Activated CD8-positive, alpha-beta T cell treated with anti-CD3 and anti-CD28 coated beads for 36 hours (primary cell): ENCODE measurements around the gene NDFIP2. TPM values are rescaled to one million over a fixed set of nuclear protein-coding genes. Genes with fewer than 3 reads are reported as not detected.

Experiments
- ATAC-seq: fragments of 200-7000 bp; cut with Tn5 transposase; one replicate; pipeline ENCODE4 v1.10.0; 2021; ENCODE audit warnings: mild to moderate bottlenecking, moderate library complexity
- CTCF ChIA-PET: fragments of 350-600 bp; sonication (Branson Sonifier 250); formaldehyde crosslinking; loops from one replicate; lab custom pipeline; 2021; ENCODE audit warnings: antibody characterized with exemption; lab: Charles Lee
- POLR2A ChIA-PET: fragments of 350-600 bp; sonication (Branson Sonifier 250); formaldehyde crosslinking; loops from one replicate; lab custom pipeline; 2021; ENCODE audit warnings: antibody characterized with exemption; lab: Charles Lee
- DNase-seq: peaks from one replicate; pipeline ENCODE4 v3.0.0-alpha.2; 2020
- H3K27ac Mint-ChIP-seq: one replicate; pipeline ENCODE4 v1.8.0; 2021; ENCODE audit warnings: mild to moderate bottlenecking, mixed read lengths
- H3K27me3 Mint-ChIP-seq: one replicate; pipeline ENCODE4 v1.8.0; 2021; ENCODE audit warnings: mixed read lengths
- H3K36me3 Mint-ChIP-seq: one replicate; pipeline ENCODE4 v1.8.0; 2021; ENCODE audit warnings: low read depth, mixed read lengths
- H3K4me1 Mint-ChIP-seq: one replicate; pipeline ENCODE4 v1.8.0; 2021; ENCODE audit warnings: low read depth, mixed read lengths
- H3K4me3 Mint-ChIP-seq: one replicate; pipeline ENCODE4 v1.8.0; 2021; ENCODE audit warnings: mild to moderate bottlenecking, moderate library complexity, mixed read lengths
- H3K9me3 Mint-ChIP-seq: one replicate; pipeline ENCODE4 v1.8.0; 2021; ENCODE audit warnings: mixed read lengths
- intact Hi-C: fragments of 100-400 bp; cut with micrococcal nuclease; formaldehyde crosslinking; loops from one replicate; pipeline ENCODE4 v1.10.0; 2022
- total RNA-seq, 2 experiments: library from RNA; stranded (reverse); gene quantifications; one replicate each; pipeline ENCODE4 v1.2.3, GENCODE V29; 2021
- TF ChIP-seq, protein P1 (sequence below): fragments of 200-600 bp; IDR thresholded peaks from one replicate; pipeline ENCODE4 v1.8.0; 2022; ENCODE audit warnings: antibody characterized with exemption, mild to moderate bottlenecking

Gene NDFIP2
- total RNA-seq, 2 experiments from 2014 or later, result 67.4 to 69.1 TPM

DNA sequence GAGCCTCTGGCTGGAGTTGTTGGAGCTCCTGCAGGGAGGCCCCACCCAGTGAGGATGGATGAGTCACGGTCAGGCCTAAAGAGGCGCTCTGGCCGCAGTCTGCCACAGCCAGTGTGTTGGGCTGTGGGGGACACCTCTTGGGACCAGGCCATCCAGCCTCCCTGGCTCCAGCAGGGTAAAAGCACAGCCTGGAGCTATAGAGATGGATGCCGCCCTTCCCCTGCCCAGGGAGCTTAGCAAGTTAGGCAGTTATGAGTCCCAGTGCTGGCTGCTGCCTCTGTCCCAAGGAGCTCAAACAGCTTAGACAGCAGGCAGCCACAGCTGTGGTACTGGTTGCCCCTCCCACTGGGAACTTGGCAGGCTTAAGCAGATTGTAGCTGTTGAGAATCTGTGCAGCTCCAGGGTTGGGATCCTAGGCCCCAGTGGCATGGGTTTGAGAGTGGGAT, 100.9 kb downstream of the NDFIP2 start:
- ATAC-seq, result no peak
- Mint-ChIP-seq H3K27me3 (no peaks in the 10 kb centered on the region), H3K36me3 (peaks cover 1% of the 10 kb centered on the region), H3K4me1 (no peaks in the 10 kb centered on the region), H3K9me3 (peaks cover 12% of the 10 kb centered on the region), H3K4me3 (no peak overlapping the region), H3K27ac (no peak overlapping the region)
- no peak for DNase-seq
- intact Hi-C loops, result no loop called here
- TF ChIP-seq, protein P1, sequence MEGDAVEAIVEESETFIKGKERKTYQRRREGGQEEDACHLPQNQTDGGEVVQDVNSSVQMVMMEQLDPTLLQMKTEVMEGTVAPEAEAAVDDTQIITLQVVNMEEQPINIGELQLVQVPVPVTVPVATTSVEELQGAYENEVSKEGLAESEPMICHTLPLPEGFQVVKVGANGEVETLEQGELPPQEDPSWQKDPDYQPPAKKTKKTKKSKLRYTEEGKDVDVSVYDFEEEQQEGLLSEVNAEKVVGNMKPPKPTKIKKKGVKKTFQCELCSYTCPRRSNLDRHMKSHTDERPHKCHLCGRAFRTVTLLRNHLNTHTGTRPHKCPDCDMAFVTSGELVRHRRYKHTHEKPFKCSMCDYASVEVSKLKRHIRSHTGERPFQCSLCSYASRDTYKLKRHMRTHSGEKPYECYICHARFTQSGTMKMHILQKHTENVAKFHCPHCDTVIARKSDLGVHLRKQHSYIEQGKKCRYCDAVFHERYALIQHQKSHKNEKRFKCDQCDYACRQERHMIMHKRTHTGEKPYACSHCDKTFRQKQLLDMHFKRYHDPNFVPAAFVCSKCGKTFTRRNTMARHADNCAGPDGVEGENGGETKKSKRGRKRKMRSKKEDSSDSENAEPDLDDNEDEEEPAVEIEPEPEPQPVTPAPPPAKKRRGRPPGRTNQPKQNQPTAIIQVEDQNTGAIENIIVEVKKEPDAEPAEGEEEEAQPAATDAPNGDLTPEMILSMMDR, result no peak
- ChIA-PET CTCF (no interaction called here), POLR2A (interaction anchor here (0.6 kb wide), 1 partner anchor 1407 kb away, joined by 3 read pairs; no protein-coding TSS in a partner anchor)

DNA sequence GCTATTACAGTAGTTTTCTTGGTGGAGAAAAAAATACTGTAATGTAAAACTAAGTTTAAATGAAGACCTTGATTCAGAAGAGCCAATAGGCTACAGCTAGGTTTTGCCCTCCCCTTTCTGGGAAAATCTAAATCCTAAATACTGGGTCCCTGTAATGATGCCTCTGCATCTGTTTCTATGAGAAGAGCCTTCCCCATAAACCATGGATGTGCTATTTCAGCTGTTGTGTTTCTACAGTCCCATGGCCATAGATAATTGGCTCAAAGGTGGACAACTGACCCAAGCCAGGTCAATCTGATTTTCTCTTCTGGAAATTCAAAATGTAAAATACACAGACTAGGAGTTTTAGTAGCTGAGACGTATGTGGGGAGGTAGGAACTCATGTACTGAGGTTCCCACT, 101.9 kb downstream of the NDFIP2 start:
- no peak for DNase-seq
- no peak overlapping the region for H3K4me3 Mint-ChIP-seq
- H3K9me3 Mint-ChIP-seq, result peaks cover 3% of the 10 kb centered on the region
- ATAC-seq, result no peak
- no peaks in the 10 kb centered on the region for H3K36me3 Mint-ChIP-seq
- no peaks in the 10 kb centered on the region for H3K27me3 Mint-ChIP-seq
- no peaks in the 10 kb centered on the region for H3K4me1 Mint-ChIP-seq
- H3K27ac Mint-ChIP-seq, result no peak overlapping the region
- TF ChIP-seq, protein P1, result no peak
- ChIA-PET POLR2A (interaction anchor here (0.6 kb wide), 1 partner anchor 636 kb away, joined by 3 read pairs; no protein-coding TSS in a partner anchor), CTCF (no interaction called here)
- intact Hi-C loops, result no loop called here

DNA sequence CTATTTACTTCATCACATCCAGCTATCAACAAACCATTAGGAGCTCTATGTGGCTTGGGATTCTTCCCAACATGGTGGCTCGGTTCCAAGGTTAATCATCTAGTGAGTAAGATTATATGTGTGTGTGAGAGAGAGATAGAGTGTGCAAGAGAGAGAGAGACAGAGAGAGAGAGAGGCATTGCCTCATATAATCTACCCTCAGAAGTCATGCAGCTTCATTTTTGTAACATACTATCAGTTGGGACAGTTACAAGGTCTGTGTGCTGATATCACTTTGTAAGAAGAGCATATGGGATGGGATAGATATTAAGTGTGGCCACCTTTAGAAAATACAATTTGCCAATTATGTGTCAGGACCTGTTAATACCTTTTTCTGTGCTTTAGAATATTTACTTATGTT, 104.1 kb downstream of the NDFIP2 start:
- no peak overlapping the region for H3K27ac Mint-ChIP-seq
- intact Hi-C loops, result no loop called here
- no peaks in the 10 kb centered on the region for H3K27me3 Mint-ChIP-seq
- ATAC-seq, result no peak
- H3K36me3 Mint-ChIP-seq, result no peaks in the 10 kb centered on the region
- peaks cover 3% of the 10 kb centered on the region for H3K9me3 Mint-ChIP-seq
- CTCF ChIA-PET, result no interaction called here
- no peak for DNase-seq
- TF ChIP-seq, protein P1, result no peak
- no peak overlapping the region for H3K4me3 Mint-ChIP-seq
- POLR2A ChIA-PET, result no interaction called here
- H3K4me1 Mint-ChIP-seq, result no peaks in the 10 kb centered on the region

DNA sequence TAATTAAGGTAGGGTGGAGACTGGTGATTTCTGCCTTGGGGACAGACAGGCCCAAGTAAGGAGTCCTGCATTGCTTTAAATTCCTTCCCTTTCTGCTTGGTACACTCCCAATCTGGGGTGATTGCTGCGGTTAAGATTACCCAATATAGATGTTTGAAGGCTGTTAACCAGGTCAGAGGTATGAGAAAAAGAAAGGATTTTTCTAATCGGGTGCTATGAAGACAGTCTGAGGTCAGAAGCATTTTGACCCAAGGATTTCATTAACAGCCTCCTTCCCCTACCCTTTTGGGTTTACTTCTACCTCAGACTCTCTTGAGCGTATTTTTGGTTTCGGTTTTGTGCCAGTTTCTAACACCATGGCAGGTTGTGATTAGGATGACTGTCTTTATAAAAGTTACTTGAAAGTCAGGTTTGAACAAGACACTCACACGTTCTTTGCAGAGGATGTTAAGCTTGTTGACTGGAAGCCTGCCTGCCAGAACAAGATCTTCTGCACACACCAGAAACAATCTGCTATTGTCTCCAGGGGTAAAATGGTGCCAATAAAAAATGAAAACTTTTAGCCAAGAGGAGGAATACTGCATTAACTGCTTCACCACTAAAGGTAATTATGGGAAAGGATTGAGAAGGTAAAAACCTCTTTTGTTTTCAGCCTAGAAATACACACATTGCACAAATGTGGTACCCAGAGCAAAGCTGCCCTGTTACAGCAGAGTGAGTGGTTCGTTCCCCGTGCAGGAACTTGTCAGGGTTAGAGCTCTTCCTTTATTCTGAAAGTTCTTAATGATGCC, 108.8 kb downstream of the NDFIP2 start:
- Mint-ChIP-seq H3K27me3 (no peaks in the 10 kb centered on the region), H3K27ac (no peak overlapping the region), H3K4me1 (no peaks in the 10 kb centered on the region), H3K36me3 (no peaks in the 10 kb centered on the region), H3K4me3 (no peak overlapping the region), H3K9me3 (peaks cover 3% of the 10 kb centered on the region)
- DNase-seq (no peak), ATAC-seq (no peak)
- TF ChIP-seq, protein P1, result no peak
- POLR2A ChIA-PET, result no interaction called here
- CTCF ChIA-PET, result no interaction called here
- intact Hi-C loops, result no loop called here

DNA sequence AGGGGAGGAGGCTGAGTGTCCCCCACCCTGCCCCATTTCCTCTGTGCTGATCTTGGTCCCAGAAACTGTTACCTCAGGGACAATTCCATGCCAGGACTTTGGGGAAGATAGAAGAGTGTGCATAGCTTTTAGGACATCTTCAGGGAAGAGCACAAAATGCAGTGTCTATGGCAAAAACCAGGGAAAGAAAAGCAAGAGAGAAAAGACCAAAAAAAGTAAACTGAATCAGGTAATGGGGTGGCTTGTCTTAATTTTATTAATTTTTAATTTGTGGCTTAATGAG, 109.4 kb downstream of the NDFIP2 start:
- DNase-seq (no peak), ATAC-seq (no peak)
- TF ChIP-seq, protein P1, result no peak
- H3K4me1 Mint-ChIP-seq, result no peaks in the 10 kb centered on the region
- H3K27me3 Mint-ChIP-seq, result no peaks in the 10 kb centered on the region
- ChIA-PET CTCF (no interaction called here), POLR2A (no interaction called here)
- no peaks in the 10 kb centered on the region for H3K9me3 Mint-ChIP-seq
- intact Hi-C loops, result no loop called here
- H3K4me3 Mint-ChIP-seq, result no peak overlapping the region
- H3K27ac Mint-ChIP-seq, result no peak overlapping the region
- H3K36me3 Mint-ChIP-seq, result no peaks in the 10 kb centered on the region
